Fibroblast of skin of left quadriceps (primary cell): ENCODE measurements around the gene NFXL1.
"Not testable (repeated sequence)": the region's sequence is repeated elsewhere in the genome, so short reads cannot be mapped to it uniquely, and the experiment has no call there.

Experiments used
- DNase-seq, 2 experiments: peaks; one replicate each; pipeline ENCODE4 v3.0.0-alpha.2; 2013; ENCODE audit warnings: low read depth in 2 of 2

The NFXL1 gene

GRCh38 chr4:47914220-47914925 lies at the start of gene NFXL1:
NFXL1 (minus strand) TSS chr4:47914583; CDS start chr4:47914203, 380 bp downstream.
- peak; percentile 92 for DNase-seq

- DNase-seq = no peak
Measured at GRCh38 chr4:47954677-47955076, 40.3 kb upstream of the NFXL1 start.

GRCh38 chr4:47954245-47954644 lies 39.9 kb upstream of the NFXL1 start:
- no peak for DNase-seq

GRCh38 chr4:47945930-47946726 lies 31.7 kb upstream of the NFXL1 start:
- DNase-seq = no peak

GRCh38 chr4:47942081-47942819 lies 27.9 kb upstream of the NFXL1 start:
- no peak for DNase-seq

GRCh38 chr4:47939456-47939855 lies 25.1 kb upstream of the NFXL1 start:
- DNase-seq = no peak

GRCh38 chr4:47936336-47936735 lies 22.0 kb upstream of the NFXL1 start:
- DNase-seq = no peak

- DNase-seq = peak; percentile 30 to 37
Measured at GRCh38 chr4:47933840-47934239, 19.5 kb upstream of the NFXL1 start.

- peak; percentile 86 for DNase-seq
Measured at GRCh38 chr4:47930971-47931804, 16.8 kb upstream of the NFXL1 start.

GRCh38 chr4:47929682-47930201 lies 15.4 kb upstream of the NFXL1 start:
- no peak for DNase-seq

- DNase-seq = peak in 1 of 2 experiments; percentile 12
Measured at GRCh38 chr4:47926667-47927258, 12.4 kb upstream of the NFXL1 start.

- DNase-seq = not testable (repeated sequence)
Measured at GRCh38 chr4:47923261-47923608, 8.9 kb upstream of the NFXL1 start.

GRCh38 chr4:47922436-47923260 lies 8.3 kb upstream of the NFXL1 start:
- DNase-seq = not testable (repeated sequence)

- not testable (repeated sequence) for DNase-seq
Measured at GRCh38 chr4:47917163-47917562, 2.8 kb upstream of the NFXL1 start.

- no peak for DNase-seq
Measured at GRCh38 chr4:47915378-47915777, 995 bp upstream of the NFXL1 start.

- DNase-seq = no peak
Measured at GRCh38 chr4:47914926-47915237, 499 bp upstream of the NFXL1 start.

- DNase-seq = no peak
Measured at GRCh38 chr4:47913861-47914219, 543 bp downstream of the NFXL1 start.

- no peak for DNase-seq
Measured at GRCh38 chr4:47913330-47913729, 1.1 kb downstream of the NFXL1 start.

GRCh38 chr4:47907089-47907646 lies 7.2 kb downstream of the NFXL1 start:
- DNase-seq = no peak

- DNase-seq = no peak
Measured at GRCh38 chr4:47899639-47900038, 14.7 kb downstream of the NFXL1 start.
